IMR-90 (cell line): Measurements from ENCODE around the gene MFGE8. TPM values are rescaled to one million over a fixed set of nuclear protein-coding genes. Genes with fewer than 3 reads are reported as not detected.
A peak's percentile ranks its signal among the peaks of the same experiment; 100 is the strongest.

Source experiments
- ATAC-seq: fragments of 200-7000 bp; cut with Tn5 transposase; 2 replicates; pipeline ENCODE4 v1.9.1; 2020; ENCODE audit warnings: low read depth, mild to moderate bottlenecking, moderate library complexity
- BruUV-seq: library from RNA; stranded (reverse); fragments of 400-500 nt; replicated peaks from 2 replicates; lab custom pipeline; 2021; lab: Mats Ljungman, UMichigan
- CTCF ChIA-PET: fragments of 300-600 bp; formaldehyde crosslinking; extraction: SDS; loops from one replicate; lab custom pipeline; 2021; ENCODE audit warnings: antibody characterized with exemption; lab: Yijun Ruan, JAX
- POLR2A ChIA-PET: fragments of 300-600 bp; sonication (Branson Sonifier 250); formaldehyde crosslinking; loops from one replicate; lab custom pipeline; 2022; ENCODE audit warnings: antibody characterized with exemption; ENCODE audit not compliant: unreplicated experiment; lab: Charles Lee
- DNase-seq: peaks from one replicate; pipeline ENCODE4 v3.0.0; 2013
- H2AFZ ChIP-seq: replicated peaks from 2 replicates; pipeline ENCODE3; 2013; ENCODE audit warnings: low read length, mild to moderate bottlenecking; ENCODE audit not compliant: poor library complexity
- H2AK5ac ChIP-seq: 2 replicates; pipeline ENCODE4 v1.6.1; 2013; ENCODE audit warnings: low read depth, low read length, inconsistent platforms
- H2AK9ac ChIP-seq: replicated peaks from 2 replicates; pipeline ENCODE3; 2013; ENCODE audit warnings: mild to moderate bottlenecking, low read depth, low read length, moderate library complexity; ENCODE audit not compliant: poor library complexity
- H2BK120ac ChIP-seq: 2 replicates; pipeline ENCODE4 v1.6.1; 2013; ENCODE audit warnings: low read depth, low read length, inconsistent platforms
- H2BK15ac ChIP-seq: 3 replicates; pipeline ENCODE4 v1.6.1; 2013; ENCODE audit warnings: low read depth, low read length, inconsistent platforms
- H2BK20ac ChIP-seq: 2 replicates; pipeline ENCODE4 v1.6.1; 2013; ENCODE audit warnings: low read depth, mild to moderate bottlenecking, inconsistent platforms, low read length, moderate library complexity
- H2BK5ac ChIP-seq: 2 replicates; pipeline ENCODE4 v1.6.1; 2013; ENCODE audit warnings: mild to moderate bottlenecking, low read depth, low read length, inconsistent platforms; ENCODE audit not compliant: poor library complexity, severe bottlenecking
- H3K14ac ChIP-seq: replicated peaks from 2 replicates; pipeline ENCODE4 v1.6.1; 2013; ENCODE audit warnings: low read depth, low read length, inconsistent platforms
- H3K18ac ChIP-seq: 2 replicates; pipeline ENCODE4 v1.6.1; 2013; ENCODE audit warnings: low read depth, low read length, control low read depth
- H3K23ac ChIP-seq: 2 replicates; pipeline ENCODE4 v1.6.1; 2013; ENCODE audit warnings: low read depth, low read length, inconsistent platforms
- H3K27ac ChIP-seq: 2 replicates; pipeline ENCODE4 v1.5.1; 2013; ENCODE audit warnings: mild to moderate bottlenecking, control low read depth, low read length; ENCODE audit not compliant: insufficient read depth
- H3K27me3 ChIP-seq: 2 replicates; pipeline ENCODE4 v1.6.1; 2013; ENCODE audit warnings: low read length; ENCODE audit not compliant: control insufficient read depth, insufficient read depth
- H3K36me3 ChIP-seq: 2 replicates; pipeline ENCODE4 v1.6.1; 2013; ENCODE audit warnings: low read length, mixed read lengths; ENCODE audit not compliant: control insufficient read depth, insufficient read depth
- H3K4ac ChIP-seq: 2 replicates; pipeline ENCODE4 v1.6.1; 2013; ENCODE audit warnings: low read depth, low read length, inconsistent platforms
- H3K4me1 ChIP-seq: 2 replicates; pipeline ENCODE4 v1.6.1; 2013; ENCODE audit warnings: low read length, mixed read lengths; ENCODE audit not compliant: control insufficient read depth, insufficient read depth
- H3K4me2 ChIP-seq: 2 replicates; pipeline ENCODE4 v1.6.1; 2013; ENCODE audit warnings: low read depth, mild to moderate bottlenecking, control low read depth, low read length, moderate library complexity
- H3K4me3 ChIP-seq: 2 replicates; pipeline ENCODE4 v1.5.1; 2013; ENCODE audit warnings: low read depth, mild to moderate bottlenecking, control low read depth, low read length, moderate library complexity; ENCODE audit not compliant: insufficient read depth
- H3K56ac ChIP-seq: 2 replicates; pipeline ENCODE4 v1.6.1; 2013; ENCODE audit warnings: low read length, inconsistent platforms; ENCODE audit not compliant: insufficient read depth; ENCODE audit errors: extremely low read depth
- H3K79me1 ChIP-seq, 2 experiments: 2 replicates each; pipeline ENCODE4 v1.6.1; 2013; ENCODE audit warnings: low read length in 2 of 2, inconsistent platforms in 1 of 2, low read depth in 1 of 2
- H3K9ac ChIP-seq: 2 replicates; pipeline ENCODE4 v1.6.1; 2013; ENCODE audit warnings: low read depth, low read length, control low read depth
- H3K9me1 ChIP-seq: 2 replicates; pipeline ENCODE4 v1.6.1; 2013; ENCODE audit warnings: low read length, inconsistent platforms; ENCODE audit not compliant: insufficient read depth
- H3K9me3 ChIP-seq: 2 replicates; pipeline ENCODE4 v1.6.1; 2013; ENCODE audit warnings: low read length; ENCODE audit not compliant: control insufficient read depth, insufficient read depth
- H4K20me1 ChIP-seq: 2 replicates; pipeline ENCODE4 v1.6.1; 2013; ENCODE audit warnings: low read length, inconsistent platforms; ENCODE audit not compliant: insufficient read depth
- H4K5ac ChIP-seq: 2 replicates; pipeline ENCODE4 v1.6.1; 2013; ENCODE audit warnings: mild to moderate bottlenecking, low read depth, low read length, control low read depth
- H4K8ac ChIP-seq, 2 experiments: 2 replicates each; pipeline ENCODE4 v1.6.1; 2013; ENCODE audit warnings: low read depth in 2 of 2, low read length in 2 of 2, control low read depth in 1 of 2, inconsistent platforms in 1 of 2
- H4K91ac ChIP-seq: 2 replicates; pipeline ENCODE4 v1.6.1; 2013; ENCODE audit warnings: low read depth, low read length, inconsistent platforms; ENCODE audit not compliant: insufficient read depth
- NFE2L2 ChIP-seq: fragments of 150-350 bp; IDR thresholded peaks from 2 replicates; pipeline ENCODE4 v1.6.1; 2016; ENCODE audit warnings: low read depth, mild to moderate bottlenecking, low read length
- WGBS, 2 experiments: methylation state at CpG; one replicate each; pipeline versions ENCODE4 v1.1.5 to v1.1.7; 2013; ENCODE audit warnings: missing lambda C conversion rate in 2 of 2; ENCODE audit not compliant: insufficient read length in 1 of 2; ENCODE audit errors: extremely low coverage in 2 of 2; 5-methylcytosine and 5-hydroxymethylcytosine counted together
- dilution Hi-C: fragments of 300-500 bp; cut with HindIII; formaldehyde crosslinking; loops from one replicate; pipeline ENCODE4 v1.14.3; 2018; ENCODE audit warnings: low sequenced_read_pairs; ENCODE audit not compliant: unreplicated experiment
- in situ Hi-C: fragments of 300-500 bp; cut with MboI; formaldehyde crosslinking; loops from 3 replicates; pipeline ENCODE4 v1.14.3; 2019; ENCODE audit warnings: low sequenced_read_pairs, inconsistent platforms, mixed read lengths
- intact Hi-C: fragments of 100-400 bp; cut with micrococcal nuclease; formaldehyde crosslinking; loops from 2 replicates; pipeline ENCODE4 v1.10.0; 2022
- polyA plus RNA-seq, 3 experiments: library from polyadenylated mRNA; depleted of rRNA; stranded (reverse); fragments of >200 nt; gene quantifications; 2 replicates each; pipeline ENCODE4 v1.2.3, GENCODE V29; 2012; ENCODE audit warnings: low replicate concordance in 1 of 3
- total RNA-seq: library from RNA; depleted of rRNA; stranded (reverse); fragments of >200 nt; gene quantifications from 2 replicates; pipeline ENCODE4 v1.2.3, GENCODE V29; 2012

The MFGE8 gene
- total and polyA plus RNA-seq, 2 of the 4 experiments (the other 2 are of a cell fraction): 232 to 1,912 TPM

GRCh38 chr15:88896333-88897033 is 16.7 kb downstream of the MFGE8 start:
- TF ChIP-seq NFE2L2: no peak
- dilution Hi-C loops: no loop called here
- H3K4me1 ChIP-seq: peaks cover 12% of the 10 kb centered on the region
- no peak overlapping the region for H2BK120ac ChIP-seq
- ChIA-PET CTCF (no interaction called here), POLR2A (no interaction called here)
- H3K14ac ChIP-seq: no peak overlapping the region
- DNase-seq (no peak), ATAC-seq (no peak)
- 63% methylated on average over 4 of the region's 8 CpGs; no CpG with 5 or more reads in 1 of the 2 experiments for WGBS, 2 experiments
- in situ Hi-C loops: no loop called here
- no peak overlapping the region for H2BK15ac ChIP-seq
- peaks cover 14% of the 10 kb centered on the region for H3K9me1 ChIP-seq
- no peak overlapping the region for H2AFZ ChIP-seq
- no peak overlapping the region for H3K4me2 ChIP-seq
- H4K91ac ChIP-seq: no peak overlapping the region
- BruUV-seq: no TSS peak
- H3K4me3 ChIP-seq: no peak overlapping the region
- H4K8ac ChIP-seq: no peak overlapping the region
- no peak overlapping the region for H3K4ac ChIP-seq
- no peak overlapping the region for H4K5ac ChIP-seq
- H3K36me3 ChIP-seq: peaks cover 25% of the 10 kb centered on the region
- peak overlapping the region; percentile 15 for H2AK9ac ChIP-seq
- no peaks in the 10 kb centered on the region for H3K9me3 ChIP-seq
- H3K79me1 ChIP-seq: peaks cover 5 to 24% of the 10 kb centered on the region in 2 experiments; a peak in 3 of 4 replicates
- no peak overlapping the region for H3K23ac ChIP-seq
- H2AK5ac ChIP-seq: no peak overlapping the region
- H3K27ac ChIP-seq: no peak overlapping the region
- no peaks in the 10 kb centered on the region for H3K27me3 ChIP-seq
- intact Hi-C loops: loop anchor here (1.0 kb wide), 2 partner anchors 235 to 239 kb away; no protein-coding TSS in a partner anchor
- H3K56ac ChIP-seq: no peak overlapping the region
- H3K18ac ChIP-seq: no peak overlapping the region
- H2BK20ac ChIP-seq: no peak overlapping the region
- no peak overlapping the region for H3K9ac ChIP-seq
- H2BK5ac ChIP-seq: no peak overlapping the region
- H4K20me1 ChIP-seq: peaks cover 42% of the 10 kb centered on the region
